NCI-H2029 (cell line): ENCODE results near the gene MRPS14.
A peak's percentile ranks its signal among the peaks of the same experiment; 100 is the strongest.
"Not testable (repeated sequence)": the region's sequence is repeated elsewhere in the genome, so short reads cannot be mapped to it uniquely, and the experiment has no call there.

Experiments used
- DNase-seq: peaks from one replicate; lab custom pipeline; 2025; lab: John Stamatoyannopoulos, UW

MRPS14 gene

GRCh38 chr1:175023922-175024242 is 657 bp upstream of the MRPS14 start:
- DNase-seq, result not testable (repeated sequence)

GRCh38 chr1:175019524-175019923 is 3.7 kb downstream of the MRPS14 start:
- no peak for DNase-seq

GRCh38 chr1:175015243-175015642 is 8.0 kb downstream of the MRPS14 start:
- DNase-seq, result no peak

- no peak for DNase-seq
These were observed 9.8 kb downstream of the MRPS14 start for GRCh38 chr1:175013445-175013844.

- DNase-seq, result no peak
These were observed 13.7 kb downstream of the MRPS14 start for GRCh38 chr1:175009532-175009931.

- DNase-seq, result no peak
These were observed 18.0 kb downstream of the MRPS14 start for GRCh38 chr1:175005085-175005783.

GRCh38 chr1:175003521-175003920 is 19.7 kb downstream of the MRPS14 start:
- DNase-seq, result no peak

GRCh38 chr1:175002910-175003517 is 20.2 kb downstream of the MRPS14 start:
- no peak for DNase-seq

GRCh38 chr1:175000697-175001187 is 22.5 kb downstream of the MRPS14 start:
- no peak for DNase-seq

GRCh38 chr1:174999936-175000696 is 23.1 kb downstream of the MRPS14 start, which contains the start of gene CACYBP:
Gene CACYBP (plus strand): TSS chr1:174999947. CDS start chr1:175000181, 234 bp downstream.
- DNase-seq, result no peak

GRCh38 chr1:174999216-174999935 is 23.8 kb downstream of the MRPS14 start:
- peak; percentile 89 for DNase-seq

- peak; percentile 21 for DNase-seq
These were observed 24.5 kb downstream of the MRPS14 start for GRCh38 chr1:174998569-174999215.

GRCh38 chr1:174997041-174997440 is 26.2 kb downstream of the MRPS14 start:
- no peak for DNase-seq

GRCh38 chr1:174996476-174996875 is 26.7 kb downstream of the MRPS14 start:
- DNase-seq, result no peak

GRCh38 chr1:174995916-174996315 is 27.3 kb downstream of the MRPS14 start:
- no peak for DNase-seq

GRCh38 chr1:174995121-174995520 is 28.1 kb downstream of the MRPS14 start:
- DNase-seq, result no peak

- DNase-seq, result no peak
These were observed 31.8 kb downstream of the MRPS14 start for GRCh38 chr1:174991473-174991872.

GRCh38 chr1:174990382-174990999 is 32.7 kb downstream of the MRPS14 start:
- peak; percentile 30 for DNase-seq

- no peak for DNase-seq
These were observed 33.5 kb downstream of the MRPS14 start for GRCh38 chr1:174989536-174990220.

GRCh38 chr1:174988986-174989385 is 34.2 kb downstream of the MRPS14 start:
- no peak for DNase-seq

- DNase-seq, result no peak
These were observed 34.7 kb downstream of the MRPS14 start for GRCh38 chr1:174988539-174988938.
